ENCODE data around the gene EXOC4. TPM values are rescaled to one million over a fixed set of nuclear protein-coding genes. Genes with fewer than 3 reads are reported as not detected.

EXOC4 gene
- total RNA-seq, 4 donors from 2014 or later: 30.7 to 62.4 (median 40.4) TPM

DNA sequence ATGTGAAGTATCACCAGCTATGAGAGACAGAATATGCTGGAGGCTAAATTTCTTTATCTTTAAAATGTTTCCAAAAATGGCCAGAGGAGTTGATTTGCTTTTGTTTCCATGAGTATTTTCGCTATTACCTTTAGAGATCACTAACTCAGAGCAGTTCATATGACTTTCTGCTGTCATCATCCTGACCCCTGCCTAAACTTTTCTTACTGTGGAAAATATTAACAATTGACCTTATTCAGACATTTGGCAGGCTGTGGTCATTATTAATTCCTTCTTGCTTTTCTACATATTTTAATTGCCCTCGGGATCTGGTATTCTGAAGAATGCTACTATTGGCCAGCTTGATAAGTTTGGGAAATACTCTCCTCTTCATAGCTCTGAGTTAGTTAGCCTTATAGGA, 156.5 kb downstream of the EXOC4 start:
- intact Hi-C loops (cut with DNase I): no loop called here
- TF ChIP-seq, protein P1, sequence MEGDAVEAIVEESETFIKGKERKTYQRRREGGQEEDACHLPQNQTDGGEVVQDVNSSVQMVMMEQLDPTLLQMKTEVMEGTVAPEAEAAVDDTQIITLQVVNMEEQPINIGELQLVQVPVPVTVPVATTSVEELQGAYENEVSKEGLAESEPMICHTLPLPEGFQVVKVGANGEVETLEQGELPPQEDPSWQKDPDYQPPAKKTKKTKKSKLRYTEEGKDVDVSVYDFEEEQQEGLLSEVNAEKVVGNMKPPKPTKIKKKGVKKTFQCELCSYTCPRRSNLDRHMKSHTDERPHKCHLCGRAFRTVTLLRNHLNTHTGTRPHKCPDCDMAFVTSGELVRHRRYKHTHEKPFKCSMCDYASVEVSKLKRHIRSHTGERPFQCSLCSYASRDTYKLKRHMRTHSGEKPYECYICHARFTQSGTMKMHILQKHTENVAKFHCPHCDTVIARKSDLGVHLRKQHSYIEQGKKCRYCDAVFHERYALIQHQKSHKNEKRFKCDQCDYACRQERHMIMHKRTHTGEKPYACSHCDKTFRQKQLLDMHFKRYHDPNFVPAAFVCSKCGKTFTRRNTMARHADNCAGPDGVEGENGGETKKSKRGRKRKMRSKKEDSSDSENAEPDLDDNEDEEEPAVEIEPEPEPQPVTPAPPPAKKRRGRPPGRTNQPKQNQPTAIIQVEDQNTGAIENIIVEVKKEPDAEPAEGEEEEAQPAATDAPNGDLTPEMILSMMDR (IDR thresholded peaks at IDR 0.05): no peak
- no peak for TF ChIP-seq POLR2A (IDR thresholded peaks at IDR 0.05)
- no peaks in the 10 kb centered on the region for H3K4me1 ChIP-seq
- no peak overlapping the region for H3K27ac ChIP-seq
- no peak for DNase-seq
- H3K27me3 ChIP-seq: no peaks in the 10 kb centered on the region
- H3K9me3 ChIP-seq: no peaks in the 10 kb centered on the region
- H3K4me3 ChIP-seq: no peak overlapping the region
- H3K36me3 ChIP-seq: no peaks in the 10 kb centered on the region
- WGBS, 2 donors: 67 to 68% methylated on average over 2 of the region's 2 CpGs

DNA sequence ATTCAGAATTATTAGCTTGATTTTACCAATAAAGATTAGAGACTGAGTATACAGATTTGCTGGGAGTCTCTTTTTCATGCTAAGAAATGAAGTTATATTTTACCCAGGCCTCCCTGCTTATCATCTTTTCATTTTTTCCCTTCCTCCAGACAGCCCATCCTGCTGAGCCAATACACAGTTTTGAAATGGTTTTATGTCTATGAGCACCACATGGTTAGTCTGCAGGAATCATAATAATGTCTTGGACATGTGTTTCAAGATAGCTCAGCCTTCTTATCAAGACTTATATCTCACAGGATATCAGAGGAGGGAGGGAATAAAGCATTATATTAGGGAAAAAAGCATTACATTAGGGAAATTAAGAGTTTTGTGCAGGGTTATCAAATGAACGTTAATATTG, 157.1 kb downstream of the EXOC4 start:
- no peak overlapping the region for H3K4me3 ChIP-seq
- H3K27ac ChIP-seq: no peak overlapping the region
- no peak for DNase-seq
- WGBS, 2 donors: 86 to 89% methylated on average over 1 of the region's 1 CpG
- no peaks in the 10 kb centered on the region for H3K9me3 ChIP-seq
- H3K27me3 ChIP-seq: no peaks in the 10 kb centered on the region
- intact Hi-C loops (cut with DNase I): no loop called here
- no peaks in the 10 kb centered on the region for H3K4me1 ChIP-seq
- H3K36me3 ChIP-seq: no peaks in the 10 kb centered on the region
- TF ChIP-seq POLR2A (IDR thresholded peaks at IDR 0.05): no peak
- TF ChIP-seq, protein P1 (IDR thresholded peaks at IDR 0.05): no peak

- Histone ChIP-seq H3K27ac (no peak overlapping the region), H3K36me3 (no peaks in the 10 kb centered on the region), H3K27me3 (no peaks in the 10 kb centered on the region), H3K4me1 (no peaks in the 10 kb centered on the region), H3K4me3 (no peak overlapping the region), H3K9me3 (no peaks in the 10 kb centered on the region)
- intact Hi-C loops (cut with DNase I): no loop called here
- TF ChIP-seq, protein P1 (IDR thresholded peaks at IDR 0.05): no peak
- no peak for TF ChIP-seq POLR2A (IDR thresholded peaks at IDR 0.05)
- WGBS, 2 donors: 58 to 75% methylated on average over 2 of the region's 2 CpGs
- DNase-seq: no peak
These were observed 158.5 kb downstream of the EXOC4 start for GRCh38 chr7:133411395-133411794.

DNA sequence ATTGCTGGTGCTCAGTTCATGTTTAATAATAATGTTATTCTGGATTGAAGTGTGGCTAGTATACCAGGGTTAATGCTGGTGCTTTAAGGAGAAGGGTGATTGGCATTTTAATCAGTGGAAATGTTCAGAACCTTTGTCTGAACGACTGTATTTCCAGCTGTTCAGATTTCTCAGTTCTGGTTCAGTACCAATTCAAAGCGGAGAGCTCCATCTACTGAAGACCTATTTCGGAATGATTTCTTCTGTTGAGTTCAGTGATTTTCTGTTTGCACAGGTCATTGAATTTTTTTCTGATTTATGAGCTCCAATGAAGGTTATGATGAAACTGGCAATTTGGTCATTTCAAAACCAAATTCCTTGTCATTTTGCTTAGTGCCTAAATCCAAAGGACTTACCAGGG, 160.1 kb downstream of the EXOC4 start:
- TF ChIP-seq, protein P1 (IDR thresholded peaks at IDR 0.05): no peak
- TF ChIP-seq POLR2A (IDR thresholded peaks at IDR 0.05): no peak
- DNase-seq: no peak
- Histone ChIP-seq H3K9me3 (no peaks in the 10 kb centered on the region), H3K4me3 (no peak overlapping the region), H3K4me1 (no peaks in the 10 kb centered on the region), H3K36me3 (no peaks in the 10 kb centered on the region), H3K27me3 (no peaks in the 10 kb centered on the region), H3K27ac (no peak overlapping the region)
- intact Hi-C loops (cut with DNase I): no loop called here
- 74 to 79% methylated on average over 3 of the region's 3 CpGs for WGBS, 2 donors

DNA sequence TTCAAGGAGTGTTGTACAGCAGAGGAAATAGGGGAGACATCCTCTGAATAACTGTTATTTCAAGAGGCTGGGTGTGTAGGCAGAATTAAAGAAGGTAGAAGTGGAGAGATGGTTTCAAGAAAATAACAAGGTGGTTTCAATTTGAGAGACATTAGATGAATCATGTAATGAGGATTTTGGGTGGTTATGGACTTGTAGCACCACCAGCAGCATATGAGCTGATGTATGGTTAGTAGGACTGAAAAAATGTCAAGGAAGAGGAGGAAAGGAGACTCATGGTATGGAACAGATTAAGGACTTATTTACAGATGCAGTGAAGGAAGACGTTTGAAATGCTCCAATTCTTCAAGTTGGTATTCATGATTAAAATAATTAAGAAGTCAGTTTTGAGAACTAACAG, 166.2 kb downstream of the EXOC4 start:
- peaks cover 0 to 6% (median 0%) of the 10 kb centered on the region in 3 donors for H3K36me3 ChIP-seq
- intact Hi-C loops (cut with DNase I): no loop called here
- no peaks in the 10 kb centered on the region for H3K4me1 ChIP-seq
- no peak overlapping the region for H3K4me3 ChIP-seq
- DNase-seq: no peak
- H3K27me3 ChIP-seq: no peaks in the 10 kb centered on the region
- peaks cover 0 to 3% (median 0%) of the 10 kb centered on the region in 3 donors for H3K9me3 ChIP-seq
- no peak overlapping the region for H3K27ac ChIP-seq
- no peak for TF ChIP-seq POLR2A (IDR thresholded peaks at IDR 0.05)
- TF ChIP-seq, protein P1 (IDR thresholded peaks at IDR 0.05): no peak
- 42 to 60% methylated on average over 1 of the region's 1 CpG for WGBS, 2 donors
